HUDEP-2 (cell line): Measurements from ENCODE around the gene HERC2.
A peak's percentile ranks its signal among the peaks of the same experiment; 100 is the strongest.
"Not testable (repeated sequence)": the region's sequence is repeated elsewhere in the genome, so short reads cannot be mapped to it uniquely, and the experiment has no call there.

Source experiments
- DNase-seq, 76 experiments: peaks; one replicate each; lab custom pipeline; 2025; ENCODE audit not compliant: unreplicated experiment in 76 of 76; lab: John Stamatoyannopoulos, UW

HERC2 gene

GRCh38 chr15:28132524-28133275 lies 189.3 kb downstream of the HERC2 start:
- DNase-seq: no peak

GRCh38 chr15:28131946-28132345 lies 190.0 kb downstream of the HERC2 start:
- DNase-seq: no peak

GRCh38 chr15:28131400-28131799 lies 190.6 kb downstream of the HERC2 start:
- no peak for DNase-seq

- DNase-seq: no peak
Observed at GRCh38 chr15:28130651-28131050, 191.3 kb downstream of the HERC2 start.

- no peak for DNase-seq
Observed at GRCh38 chr15:28129231-28129848, 192.6 kb downstream of the HERC2 start.

- DNase-seq: no peak
Observed at GRCh38 chr15:28128031-28128430, 193.9 kb downstream of the HERC2 start.

- no peak for DNase-seq
Observed at GRCh38 chr15:28127036-28127435, 194.9 kb downstream of the HERC2 start.

GRCh38 chr15:28125673-28126651 lies 196.0 kb downstream of the HERC2 start:
- DNase-seq: peak in 17 of 76 experiments; percentile 7 to 42 (median 20)

- no peak for DNase-seq
Observed at GRCh38 chr15:28124841-28125240, 197.1 kb downstream of the HERC2 start.

GRCh38 chr15:28123408-28124023 lies 198.5 kb downstream of the HERC2 start:
- peak in 54 of 76 experiments; percentile 5 to 77 (median 40) for DNase-seq

GRCh38 chr15:28122038-28122949 lies 199.7 kb downstream of the HERC2 start:
- DNase-seq: no peak

GRCh38 chr15:28121577-28121976 lies 200.4 kb downstream of the HERC2 start:
- DNase-seq: not testable (repeated sequence)

GRCh38 chr15:28120359-28120640 lies 201.7 kb downstream of the HERC2 start:
- no peak for DNase-seq

- no peak for DNase-seq
Observed at GRCh38 chr15:28118531-28118930, 203.4 kb downstream of the HERC2 start.

GRCh38 chr15:28118083-28118482 lies 203.9 kb downstream of the HERC2 start:
- no peak for DNase-seq

GRCh38 chr15:28117432-28117990 lies 204.5 kb downstream of the HERC2 start:
- DNase-seq: no peak

- no peak for DNase-seq
Observed at GRCh38 chr15:28116521-28117431, 205.2 kb downstream of the HERC2 start.

- DNase-seq: no peak
Observed at GRCh38 chr15:28115871-28116270, 206.1 kb downstream of the HERC2 start.
